AG04450 (cell line): ENCODE data around the gene MACROH2A2. TPM values are rescaled to one million over a fixed set of nuclear protein-coding genes. Genes with fewer than 3 reads are reported as not detected.

Experiments used
- CTCF ChIA-PET: fragments of 300-600, 350-600 bp; formaldehyde crosslinking; extraction: SDS; loops from one replicate; lab custom pipeline; 2022; ENCODE audit warnings: antibody characterized with exemption, inconsistent platforms; lab: Charles Lee
- POLR2A ChIA-PET: fragments of 350-600 bp; formaldehyde crosslinking; extraction: SDS; loops from one replicate; lab custom pipeline; 2021; ENCODE audit warnings: antibody characterized with exemption, inconsistent platforms; lab: Yijun Ruan, JAX
- DNase-seq: peaks from one replicate; pipeline ENCODE4 v3.0.0-alpha.2; 2011; ENCODE audit warnings: low read depth, low spot score
- H3K27ac ChIP-seq: one replicate; pipeline ENCODE4 v1.5.1; 2012; ENCODE audit warnings: low read depth, low read length, control low read depth
- H3K27me3 ChIP-seq: one replicate; pipeline ENCODE4 v1.6.0; 2012; ENCODE audit warnings: low read length; ENCODE audit not compliant: control insufficient read depth, insufficient read depth
- H3K4me3 ChIP-seq: 2 replicates; pipeline ENCODE4 v1.5.1; 2011; ENCODE audit warnings: mild to moderate bottlenecking, low read depth, low read length, control low read depth
- H3K9me3 ChIP-seq: 2 replicates; pipeline ENCODE4 v1.5.1; 2012; ENCODE audit warnings: low read length; ENCODE audit not compliant: control insufficient read depth, insufficient read depth
- polyA plus RNA-seq: library from polyadenylated mRNA; depleted of rRNA; stranded (reverse); fragments of >200 nt; gene quantifications from 2 replicates; pipeline ENCODE4 v1.2.3, GENCODE V29; 2011
- TF ChIP-seq, protein P1 (sequence below): IDR thresholded peaks from 2 replicates; pipeline ENCODE4 v1.5.1; 2011; ENCODE audit warnings: low read depth, low read length, control low read depth, inconsistent platforms

Gene MACROH2A2
- polyA plus RNA-seq, 1 experiment = 21.8 TPM

DNA sequence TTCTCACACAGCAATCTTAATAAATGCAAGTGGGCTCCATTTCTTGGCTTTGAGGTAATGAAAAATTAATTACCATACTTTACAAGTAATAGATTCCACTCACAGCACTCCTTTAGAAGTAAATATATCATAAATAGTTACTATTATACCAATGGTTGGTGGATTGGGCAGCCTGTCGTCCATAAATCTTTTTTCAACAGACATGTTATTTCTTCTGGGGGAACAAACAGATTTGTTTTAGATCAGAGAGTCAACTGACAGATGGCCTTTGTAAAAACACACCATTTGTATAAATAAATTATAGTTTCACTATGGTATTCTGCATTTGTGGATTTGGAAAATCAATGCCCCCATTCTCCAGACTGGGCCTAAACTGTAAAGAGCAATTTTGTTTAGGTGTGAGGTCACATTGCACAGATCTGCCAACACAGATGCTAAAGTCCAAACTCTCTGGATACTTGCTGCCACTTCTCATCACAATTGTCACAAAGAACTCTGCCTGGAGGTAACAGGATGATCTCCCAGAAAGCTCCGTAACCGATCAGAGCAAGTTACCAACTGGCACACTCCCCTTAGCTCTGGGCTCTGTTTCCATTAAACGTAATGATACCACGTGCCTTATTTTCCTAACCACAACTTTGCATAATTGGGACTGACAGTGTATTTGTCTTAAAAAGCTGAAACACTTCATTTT is 4.5 kb upstream of the MACROH2A2 start:
- TF ChIP-seq, protein P1, sequence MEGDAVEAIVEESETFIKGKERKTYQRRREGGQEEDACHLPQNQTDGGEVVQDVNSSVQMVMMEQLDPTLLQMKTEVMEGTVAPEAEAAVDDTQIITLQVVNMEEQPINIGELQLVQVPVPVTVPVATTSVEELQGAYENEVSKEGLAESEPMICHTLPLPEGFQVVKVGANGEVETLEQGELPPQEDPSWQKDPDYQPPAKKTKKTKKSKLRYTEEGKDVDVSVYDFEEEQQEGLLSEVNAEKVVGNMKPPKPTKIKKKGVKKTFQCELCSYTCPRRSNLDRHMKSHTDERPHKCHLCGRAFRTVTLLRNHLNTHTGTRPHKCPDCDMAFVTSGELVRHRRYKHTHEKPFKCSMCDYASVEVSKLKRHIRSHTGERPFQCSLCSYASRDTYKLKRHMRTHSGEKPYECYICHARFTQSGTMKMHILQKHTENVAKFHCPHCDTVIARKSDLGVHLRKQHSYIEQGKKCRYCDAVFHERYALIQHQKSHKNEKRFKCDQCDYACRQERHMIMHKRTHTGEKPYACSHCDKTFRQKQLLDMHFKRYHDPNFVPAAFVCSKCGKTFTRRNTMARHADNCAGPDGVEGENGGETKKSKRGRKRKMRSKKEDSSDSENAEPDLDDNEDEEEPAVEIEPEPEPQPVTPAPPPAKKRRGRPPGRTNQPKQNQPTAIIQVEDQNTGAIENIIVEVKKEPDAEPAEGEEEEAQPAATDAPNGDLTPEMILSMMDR = no peak
- DNase-seq = no peak
- no peaks in the 10 kb centered on the region for H3K9me3 ChIP-seq
- CTCF ChIA-PET = no interaction called here
- no peak overlapping the region for H3K27ac ChIP-seq
- no peak overlapping the region for H3K4me3 ChIP-seq
- POLR2A ChIA-PET = no interaction called here
- peaks cover 8% of the 10 kb centered on the region for H3K27me3 ChIP-seq

DNA sequence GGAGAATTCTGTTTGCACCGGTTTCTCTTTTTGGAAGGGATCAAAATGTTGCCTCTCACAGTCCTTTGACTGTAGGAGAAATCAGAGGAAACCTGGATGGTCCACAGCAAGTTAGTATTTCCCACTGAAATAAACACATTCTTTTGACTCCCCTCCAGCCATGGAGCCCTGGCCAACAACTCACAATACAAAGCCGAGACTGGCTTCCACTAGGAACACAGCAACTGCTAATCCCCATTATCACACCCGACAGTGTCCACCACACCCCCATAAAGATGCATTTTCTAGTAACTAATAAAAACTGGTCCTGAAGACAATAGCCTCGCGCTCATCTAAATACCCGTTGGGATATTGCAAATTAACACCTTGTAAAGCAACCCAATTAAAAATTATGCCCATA is 798 bp upstream of the MACROH2A2 start:
- peak overlapping the region; percentile 74 for H3K4me3 ChIP-seq
- H3K9me3 ChIP-seq = no peaks in the 10 kb centered on the region
- peaks cover 7% of the 10 kb centered on the region for H3K27me3 ChIP-seq
- CTCF ChIA-PET = interaction anchor here (0.6 to 1.2 kb wide), 8 partner anchors 9 to 102 kb away, joined by 3 to 5 read pairs (median 3); no protein-coding TSS in a partner anchor
- H3K27ac ChIP-seq = no peak overlapping the region
- TF ChIP-seq, protein P1 = no peak
- DNase-seq = no peak
- POLR2A ChIA-PET = no interaction called here

DNA sequence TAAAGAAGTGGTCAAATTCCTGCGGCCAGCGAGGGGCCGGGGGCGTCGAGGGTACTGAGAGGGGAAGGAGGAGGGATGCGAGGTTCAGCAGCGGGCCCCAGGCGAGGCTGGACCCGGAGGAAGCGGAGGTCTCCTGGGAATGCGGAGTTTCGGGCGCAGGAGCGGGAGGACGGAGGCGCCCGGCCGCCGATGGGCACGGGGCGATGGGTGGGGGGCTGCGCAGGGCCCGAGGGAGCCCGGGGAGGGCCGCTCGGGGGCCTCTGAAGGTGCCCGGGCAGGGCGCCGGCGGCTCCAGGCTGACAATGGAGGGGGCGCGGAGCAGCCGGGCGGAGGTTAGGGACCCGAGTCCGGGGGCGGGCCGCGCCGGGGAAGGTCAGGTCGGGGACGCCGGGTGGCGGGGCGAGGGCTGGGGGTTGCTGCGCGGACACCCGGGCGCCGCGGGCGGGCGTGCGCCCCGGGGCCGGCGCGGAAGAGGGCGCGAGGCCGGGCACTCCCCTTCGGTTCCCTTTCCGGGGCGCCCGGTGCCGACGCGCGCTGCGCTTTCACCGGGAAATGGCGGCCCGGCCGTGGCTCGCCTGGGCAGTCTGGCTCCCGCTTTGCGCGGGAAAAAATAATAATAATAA is 683 bp downstream of the MACROH2A2 start:
- TF ChIP-seq, protein P1 = no peak
- H3K4me3 ChIP-seq = peak overlapping the region; percentile 74
- H3K27ac ChIP-seq = peak overlapping the region; percentile 35
- ChIA-PET CTCF (no interaction called here), POLR2A (no interaction called here)
- no peak for DNase-seq
- no peaks in the 10 kb centered on the region for H3K9me3 ChIP-seq
- peaks cover 4% of the 10 kb centered on the region for H3K27me3 ChIP-seq

DNA sequence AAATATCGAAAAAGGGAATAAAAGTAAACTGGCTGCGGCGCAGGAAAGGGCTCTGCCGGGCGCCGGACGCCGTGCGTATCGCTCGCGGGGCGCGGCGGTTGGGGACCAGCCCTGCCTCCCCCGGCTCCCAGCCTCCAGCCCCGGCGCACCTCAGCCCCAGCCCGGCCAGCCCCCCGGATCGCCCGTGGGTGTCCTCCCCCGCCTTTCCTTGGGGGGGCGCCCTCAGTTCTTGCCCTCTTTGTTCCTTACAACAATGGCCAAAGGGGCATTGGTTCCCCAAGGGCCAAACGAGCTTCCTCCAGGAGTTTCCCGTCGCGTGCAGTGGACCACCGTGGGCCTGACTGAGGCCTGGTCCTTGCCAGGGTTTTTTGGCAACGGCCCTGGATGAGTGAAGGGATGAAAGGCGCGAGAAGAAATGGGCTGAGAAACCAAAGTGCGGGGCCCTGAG is 1.2 kb downstream of the MACROH2A2 start:
- Histone ChIP-seq H3K27me3 (peaks cover 4% of the 10 kb centered on the region), H3K27ac (no peak overlapping the region), H3K9me3 (no peaks in the 10 kb centered on the region), H3K4me3 (peak overlapping the region; percentile 74)
- ChIA-PET POLR2A (no interaction called here), CTCF (interaction anchor here (1.1 to 1.2 kb wide), 3 partner anchors 18 to 79 kb away, joined by 4 to 6 read pairs (median 6); no protein-coding TSS in a partner anchor)
- no peak for DNase-seq
- TF ChIP-seq, protein P1 = peak; percentile 36

DNA sequence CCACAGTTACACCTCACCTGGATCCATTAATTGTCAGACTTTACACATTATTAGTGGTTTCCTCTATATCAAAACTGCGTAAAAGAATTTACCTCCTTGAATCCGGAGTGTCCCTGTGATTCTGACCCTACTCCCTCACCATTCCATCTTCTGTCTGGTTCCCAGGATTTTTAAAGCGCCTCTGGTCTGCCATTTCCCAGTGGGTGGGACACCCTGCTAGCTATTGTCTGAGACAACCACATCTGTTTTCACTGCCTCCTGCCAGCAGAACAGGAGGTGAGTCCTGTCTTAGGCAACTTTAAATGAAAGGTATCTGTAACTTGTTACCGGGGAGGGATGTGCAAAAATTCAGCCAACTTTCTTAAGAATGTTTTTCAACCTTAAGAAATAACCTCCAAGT is 2.3 kb downstream of the MACROH2A2 start:
- POLR2A ChIA-PET = no interaction called here
- Histone ChIP-seq H3K9me3 (no peaks in the 10 kb centered on the region), H3K27me3 (peaks cover 4% of the 10 kb centered on the region), H3K27ac (no peak overlapping the region), H3K4me3 (no peak overlapping the region)
- CTCF ChIA-PET = interaction anchor here (1.1 to 1.2 kb wide), 3 partner anchors 17 to 80 kb away, joined by 4 to 6 read pairs (median 6); no protein-coding TSS in a partner anchor
- TF ChIP-seq, protein P1 = no peak
- no peak for DNase-seq
